Tongue (tissue), 2 donors: ENCODE results near the gene MYO7B. TPM values are rescaled to one million over a fixed set of nuclear protein-coding genes. Genes with fewer than 3 reads are reported as not detected.

Source experiments
- DNase-seq: peaks from one replicate; pipeline ENCODE4 v3.0.0-alpha.2; 2015
- total RNA-seq: library from RNA; depleted of rRNA; stranded (reverse); fragments of >200 nt; gene quantifications from one replicate; pipeline ENCODE4 v1.2.3, GENCODE V29; 2014

Gene MYO7B
- total RNA-seq, 1 donor from 2014 or later: 1.5 TPM

DNA sequence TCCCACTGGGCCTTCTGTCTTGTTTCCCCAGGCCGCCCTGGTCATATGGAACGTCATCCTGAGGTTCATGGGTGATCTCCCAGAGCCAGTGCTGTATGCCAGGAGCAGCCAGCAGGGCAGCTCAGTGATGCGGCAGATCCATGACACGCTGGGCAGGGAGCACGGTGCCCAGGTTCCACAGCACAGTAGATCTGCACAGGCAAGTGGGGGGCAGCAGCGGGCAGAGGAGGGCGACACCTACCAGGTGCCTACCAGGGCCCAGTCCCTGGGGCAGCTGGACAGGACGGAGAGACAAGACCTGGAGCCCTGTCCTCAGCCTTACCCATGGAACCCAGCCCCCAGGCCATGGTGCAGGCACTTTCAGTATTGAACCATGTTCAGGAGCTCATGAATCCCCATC, 74.3 kb downstream of the MYO7B start:
- no peak for DNase-seq

GRCh38 chr2:127610561-127610960, 75.1 kb downstream of the MYO7B start:
- DNase-seq: no peak

GRCh38 chr2:127611076-127611925, 75.8 kb downstream of the MYO7B start:
- DNase-seq: no peak

DNA sequence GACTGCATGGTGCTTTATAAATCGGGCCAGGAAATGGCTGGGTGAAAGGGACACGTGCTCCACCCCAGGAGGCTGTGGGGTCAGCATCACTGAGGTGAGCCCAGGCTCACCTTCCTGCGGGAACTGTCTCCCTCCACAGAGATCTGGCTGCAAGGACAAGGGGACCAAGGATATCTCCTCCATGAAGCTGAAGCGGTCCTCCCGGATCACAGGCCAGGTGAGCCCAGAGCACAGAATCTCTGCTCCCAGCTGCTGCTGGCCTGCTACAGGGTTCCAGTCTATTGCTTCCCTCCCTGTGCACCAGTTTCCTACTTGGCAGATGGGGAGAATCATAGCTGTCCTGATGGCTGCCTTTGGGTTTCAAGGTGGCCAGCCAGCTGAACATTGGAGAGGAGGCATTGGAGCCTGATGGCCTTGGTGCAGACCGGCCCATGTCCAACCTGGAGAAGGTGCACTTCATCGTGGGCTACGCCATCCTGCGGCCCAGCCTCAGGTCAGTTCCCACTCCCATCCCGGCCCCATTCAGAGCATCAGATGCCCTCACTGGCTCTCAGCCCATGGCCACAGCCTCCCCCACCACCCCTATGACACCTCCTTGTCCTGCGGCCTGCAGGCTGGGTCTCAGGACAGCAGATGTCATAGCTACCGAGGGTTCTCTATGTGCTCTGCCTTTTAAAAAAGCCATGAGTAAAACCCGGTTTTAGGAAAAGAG, 76.8 kb downstream of the MYO7B start:
- DNase-seq: no peak

GRCh38 chr2:127614246-127614645, 78.8 kb downstream of the MYO7B start:
- DNase-seq: no peak

DNA sequence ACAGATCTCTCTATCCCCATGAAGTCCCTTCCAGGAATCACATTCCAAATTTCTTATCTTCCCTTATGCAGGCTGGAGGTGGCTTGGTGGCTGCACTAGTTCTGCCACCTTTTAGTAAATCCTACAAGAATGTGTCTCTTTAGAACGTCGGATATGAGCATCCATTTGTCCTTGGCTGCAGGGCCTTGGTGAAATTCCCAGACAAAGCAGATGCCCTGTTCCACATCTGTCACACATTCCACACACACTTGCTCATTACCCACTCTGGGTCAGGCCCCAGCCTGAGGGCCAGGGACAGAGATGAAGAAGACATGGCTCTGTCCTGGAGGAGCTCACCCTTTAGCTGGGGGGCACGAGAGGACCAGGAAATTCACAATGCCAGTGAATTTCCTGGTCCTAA, 79.2 kb downstream of the MYO7B start:
- no peak for DNase-seq

DNA sequence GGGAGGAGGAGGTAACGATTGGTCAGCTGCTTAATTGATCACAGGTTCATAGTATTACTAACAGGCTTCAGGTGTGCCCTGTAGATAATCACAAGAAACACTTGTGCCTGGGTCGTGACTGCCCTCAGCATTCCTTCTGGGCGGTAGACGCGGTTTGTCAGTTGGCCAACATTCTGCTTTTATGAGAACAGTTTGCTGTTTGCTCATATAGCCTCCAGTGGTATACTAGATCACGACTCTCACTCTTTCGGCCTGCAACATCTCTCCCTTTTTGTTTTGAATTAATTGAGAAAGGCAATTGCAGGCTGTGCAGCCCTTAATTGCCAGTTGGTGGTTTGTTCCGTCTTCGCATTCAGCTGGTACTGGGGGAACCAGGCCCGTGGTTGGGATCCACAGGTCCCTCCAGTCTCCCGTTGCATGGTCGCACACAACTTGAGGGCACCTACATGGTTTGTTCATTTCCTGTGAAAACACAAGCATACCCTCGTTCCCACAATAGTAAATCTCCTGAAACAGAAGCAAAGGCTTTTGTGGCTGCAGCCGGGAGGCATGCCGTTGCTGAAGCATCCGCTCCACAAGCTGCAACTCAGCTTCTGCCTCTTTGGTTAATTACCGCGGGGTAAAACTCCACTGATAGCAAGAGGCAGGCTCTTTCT, 80.2 kb downstream of the MYO7B start:
- no peak for DNase-seq

- no peak for DNase-seq
Measured at GRCh38 chr2:127618551-127619202, 83.2 kb downstream of the MYO7B start.

- no peak for DNase-seq
Measured at GRCh38 chr2:127619203-127619590, 83.7 kb downstream of the MYO7B start.

- no peak for DNase-seq
Measured at GRCh38 chr2:127619877-127620705, 84.6 kb downstream of the MYO7B start.

GRCh38 chr2:127620866-127621265, 85.4 kb downstream of the MYO7B start:
- DNase-seq: no peak

- no peak for DNase-seq
Measured at GRCh38 chr2:127621981-127622431, 86.5 kb downstream of the MYO7B start.

DNA sequence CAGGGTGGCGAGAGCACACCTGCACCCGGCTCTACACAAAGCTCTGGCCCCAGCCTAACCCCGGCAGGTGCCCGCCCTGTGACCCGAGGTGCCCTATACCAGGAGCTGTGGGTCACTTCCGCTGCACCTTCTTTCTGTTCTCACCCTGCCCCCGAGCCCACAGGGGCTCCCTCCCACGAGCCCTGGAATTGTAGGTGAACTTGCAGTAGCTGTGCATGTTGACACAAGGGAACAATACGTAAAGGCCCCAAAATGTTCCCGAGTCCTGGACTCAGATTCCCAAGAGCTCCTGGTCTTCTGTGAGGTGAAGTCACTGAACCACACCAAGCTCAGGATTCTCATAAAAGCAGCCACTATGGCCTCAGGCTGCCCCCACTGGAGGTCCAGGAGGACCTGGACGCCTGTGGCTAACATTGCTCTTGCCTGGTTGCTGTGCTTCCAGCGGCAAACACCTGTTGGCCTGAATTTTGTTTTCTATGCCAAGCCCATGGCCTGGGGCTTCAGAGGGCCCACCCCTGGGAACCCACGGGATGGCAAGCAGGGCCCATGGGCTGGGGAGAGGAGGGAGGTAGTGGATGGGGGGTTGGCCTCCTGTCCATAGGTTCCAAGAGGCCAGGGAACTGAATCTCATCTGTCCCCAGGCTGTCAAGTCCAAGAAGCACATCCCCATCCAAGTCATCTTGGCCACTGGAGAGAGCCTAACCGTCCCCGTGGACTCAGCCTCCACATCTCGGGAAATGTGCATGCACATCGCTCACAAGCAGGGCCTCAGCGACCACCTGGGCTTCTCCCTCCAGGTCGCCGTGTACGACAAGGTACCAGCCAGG, 87.3 kb downstream of the MYO7B start:
- no peak for DNase-seq

DNA sequence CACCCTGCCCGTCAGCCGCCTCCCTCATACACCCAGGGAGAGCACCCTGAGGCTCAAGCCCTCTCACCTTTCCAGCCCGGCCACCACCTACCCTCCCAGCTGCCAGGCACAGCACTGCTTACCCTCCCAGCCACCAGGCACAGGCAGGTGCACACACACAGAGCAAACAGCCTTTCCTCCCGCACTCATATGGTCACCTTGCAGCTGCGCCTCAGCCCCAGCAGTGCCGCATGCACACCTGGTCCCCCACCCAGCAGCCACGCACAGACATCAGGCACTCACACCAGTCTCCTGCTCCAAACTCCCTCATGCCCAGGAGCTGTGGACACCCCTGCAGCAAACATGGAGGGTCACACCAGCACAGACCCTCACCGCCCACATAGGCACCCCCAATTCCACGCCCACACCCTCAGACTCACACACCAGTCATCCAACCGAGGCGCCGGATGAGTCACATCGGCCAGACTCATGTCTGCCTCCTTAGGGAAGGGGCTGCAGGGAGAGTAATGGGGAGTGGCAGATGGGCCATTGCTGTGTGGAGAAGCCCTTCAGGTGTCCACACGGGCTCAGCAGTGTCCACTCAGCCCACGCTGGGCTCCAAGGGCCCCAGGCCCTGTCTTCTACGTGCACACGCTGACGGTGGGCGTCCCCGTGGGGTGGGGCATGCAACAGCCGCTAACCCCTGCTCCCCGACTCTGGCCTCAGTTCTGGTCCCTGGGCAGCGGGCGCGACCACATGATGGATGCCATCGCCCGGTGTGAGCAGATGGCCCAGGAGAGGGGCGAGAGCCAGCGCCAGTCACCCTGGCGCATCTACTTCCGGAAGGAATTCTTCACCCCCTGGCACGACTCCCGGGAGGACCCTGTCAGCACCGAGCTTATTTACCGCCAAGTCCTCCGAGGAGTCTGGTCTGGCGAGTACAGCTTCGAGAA, 88.2 kb downstream of the MYO7B start:
- no peak for DNase-seq

DNA sequence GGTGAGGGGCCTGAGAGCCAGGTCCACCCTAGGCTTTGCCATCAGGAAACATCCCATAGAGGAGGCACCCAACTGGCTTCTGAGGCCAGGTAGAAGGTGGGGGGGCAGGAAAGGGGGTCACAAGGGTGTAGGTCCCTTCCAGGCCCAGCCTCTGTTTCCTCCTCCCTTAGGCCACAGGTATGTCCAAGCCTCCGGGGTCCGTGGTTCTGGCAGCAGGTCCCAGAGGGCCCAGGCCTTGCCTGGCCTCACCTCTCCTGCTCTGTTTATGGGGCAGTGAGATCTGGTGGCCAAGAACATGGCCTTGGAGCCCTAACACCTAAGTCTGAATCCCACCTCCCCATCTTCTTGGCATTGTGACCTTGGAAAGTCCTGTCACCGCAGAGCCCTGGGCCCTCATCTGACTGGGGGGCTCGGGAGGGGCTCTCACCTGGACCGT, 88.9 kb downstream of the MYO7B start:
- no peak for DNase-seq

DNA sequence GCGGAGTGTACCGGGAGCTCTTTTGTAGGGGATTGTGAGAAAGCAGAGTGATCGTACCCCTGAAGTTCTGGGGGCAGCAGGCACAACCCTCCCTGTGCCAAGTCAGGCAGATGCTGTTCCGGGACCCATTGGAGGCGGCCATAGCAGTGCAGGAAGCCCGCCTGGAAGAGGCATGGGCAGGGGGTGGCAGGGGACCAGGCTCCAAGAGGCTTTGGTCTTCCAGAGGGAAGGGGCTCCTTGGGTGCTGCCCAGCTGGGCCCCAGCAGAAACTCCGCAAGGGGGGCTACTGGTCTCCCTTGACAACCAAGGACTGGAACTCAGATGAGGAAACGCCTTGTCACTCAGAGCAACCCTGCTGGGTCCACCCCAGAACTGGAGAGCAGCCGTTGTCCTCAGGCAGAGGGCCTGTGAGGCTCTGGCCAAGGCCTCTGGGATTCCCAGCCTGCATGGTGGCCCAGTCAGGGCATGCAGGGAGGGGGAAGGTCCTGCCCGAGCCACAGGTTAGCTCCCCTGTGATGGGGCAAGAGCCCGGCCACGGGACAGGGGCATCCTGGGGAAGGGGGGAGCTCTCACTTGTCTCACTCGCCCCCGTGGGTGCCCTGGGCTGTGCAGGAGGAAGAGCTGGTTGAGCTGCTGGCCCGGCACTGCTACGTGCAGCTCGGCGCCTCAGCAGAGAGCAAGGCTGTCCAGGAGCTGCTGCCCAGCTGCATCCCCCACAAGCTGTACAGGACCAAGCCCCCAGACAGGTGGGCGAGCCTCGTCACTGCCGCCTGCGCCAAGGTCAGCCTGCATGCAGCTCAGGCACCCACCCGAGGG, 89.5 kb downstream of the MYO7B start:
- DNase-seq: no peak

DNA sequence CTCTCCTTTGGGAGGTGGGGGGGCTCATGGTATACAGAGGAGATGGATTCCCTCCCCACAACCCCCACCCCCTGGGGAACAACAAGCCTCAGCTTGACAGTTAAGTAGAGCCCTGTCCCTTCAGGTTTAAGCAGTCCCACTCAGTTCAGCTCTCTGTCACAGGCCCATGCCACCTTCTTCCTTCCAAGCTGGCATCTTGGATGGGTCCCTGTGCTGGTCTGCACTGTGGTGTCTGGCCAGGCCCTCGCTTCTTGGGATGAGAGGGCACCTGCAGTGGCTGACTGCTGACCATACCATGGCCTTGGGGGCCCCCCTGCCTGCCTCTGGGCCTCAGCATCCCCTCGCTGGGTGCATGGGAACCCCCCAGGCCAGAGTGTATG, 90.1 kb downstream of the MYO7B start:
- DNase-seq: no peak

DNA sequence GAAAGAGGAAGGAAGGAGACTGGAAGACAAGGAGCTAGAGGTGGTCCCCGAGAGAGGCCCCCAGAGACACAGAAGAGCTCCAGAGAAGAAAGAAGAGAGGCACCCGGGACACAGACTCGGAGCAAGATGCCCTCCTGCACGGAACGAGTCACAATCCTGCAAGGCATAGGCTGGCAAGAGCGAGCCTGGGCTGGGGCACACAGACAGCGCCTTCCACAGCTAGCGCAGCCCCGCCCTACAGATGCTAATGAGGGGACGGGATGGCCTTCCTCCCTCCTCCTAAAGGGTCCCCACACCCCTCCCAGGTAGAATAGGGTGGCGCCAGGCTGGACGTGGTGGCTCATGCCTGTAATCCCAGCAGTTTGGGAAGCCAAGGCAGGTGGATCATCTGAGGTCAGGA, 90.7 kb downstream of the MYO7B start:
- DNase-seq: no peak
